Fibroblast of lung (primary cell): ENCODE measurements around the gene CHFR. TPM values are rescaled to one million over a fixed set of nuclear protein-coding genes. Genes with fewer than 3 reads are reported as not detected.

Experiments used
- DNase-seq, 2 donors: peaks; one replicate each; pipeline versions ENCODE4 v3.0.0 to v3.0.0-alpha.2; 2010; ENCODE audit warnings: low read depth in 2 of 2
- H2AFZ ChIP-seq: 2 replicates; pipeline ENCODE4 v1.5.1; 2012; ENCODE audit warnings: low read length, control low read depth, inconsistent platforms
- H3K27ac ChIP-seq: 2 replicates; pipeline ENCODE4 v1.5.1; 2011; ENCODE audit warnings: low read length, control low read depth; ENCODE audit not compliant: insufficient read depth
- H3K27me3 ChIP-seq: 2 replicates; pipeline ENCODE4 v1.5.1; 2011; ENCODE audit warnings: mild to moderate bottlenecking, low read length; ENCODE audit not compliant: control insufficient read depth, insufficient read depth
- H3K36me3 ChIP-seq: 2 replicates; pipeline ENCODE4 v1.5.1; 2011; ENCODE audit warnings: low read length; ENCODE audit not compliant: control insufficient read depth, insufficient read depth
- H3K4me1 ChIP-seq: 2 replicates; pipeline ENCODE4 v1.5.1; 2011; ENCODE audit warnings: low read length; ENCODE audit not compliant: control insufficient read depth, insufficient read depth; ENCODE audit errors: extremely low read depth
- H3K4me2 ChIP-seq: 2 replicates; pipeline ENCODE4 v1.5.1; 2011; ENCODE audit warnings: low read length, control low read depth; ENCODE audit not compliant: insufficient read depth; ENCODE audit errors: extremely low read depth
- H3K4me3 ChIP-seq, 4 experiments: fragments of 200-600 bp in 1 of 4; sonication (generic) in 1 of 4; replicated peaks in 1 of 4; 2 replicates each; pipeline ENCODE4 v1.5.1; 2011 to 2016; ENCODE audit warnings: low read length in 4 of 4, low read depth in 3 of 4, mild to moderate bottlenecking in 3 of 4, control low read depth in 2 of 4, inconsistent platforms in 1 of 4, mixed read lengths in 1 of 4; ENCODE audit not compliant: insufficient read depth in 1 of 4; ENCODE audit errors: control extremely low read depth in 1 of 4
- H3K79me2 ChIP-seq: 2 replicates; pipeline ENCODE4 v1.5.1; 2012; ENCODE audit warnings: mild to moderate bottlenecking, low read length, inconsistent platforms; ENCODE audit not compliant: control insufficient read depth, insufficient read depth
- H3K9ac ChIP-seq: 2 replicates; pipeline ENCODE4 v1.5.1; 2011; ENCODE audit warnings: mild to moderate bottlenecking, low read length, control low read depth; ENCODE audit not compliant: insufficient read depth
- H3K9me3 ChIP-seq: 2 replicates; pipeline ENCODE4 v1.5.1; 2012; ENCODE audit warnings: low read depth, low read length; ENCODE audit not compliant: control insufficient read depth, insufficient read depth
- H4K20me1 ChIP-seq: 2 replicates; pipeline ENCODE4 v1.5.1; 2011; ENCODE audit warnings: low read length; ENCODE audit not compliant: control insufficient read depth, insufficient read depth; ENCODE audit errors: extremely low read depth
- EZH2 ChIP-seq: IDR thresholded peaks from 2 replicates; pipeline ENCODE4 v1.5.1; 2012; ENCODE audit warnings: low read length, control low read depth, mild to moderate bottlenecking; ENCODE audit errors: missing control alignments
- polyA plus RNA-seq, 2 donors: library from polyadenylated mRNA; depleted of rRNA in 1 of 2; stranded (reverse) in 1 of 2; unstranded in 1 of 2; fragments of >200 nt; gene quantifications; 2 replicates each; pipeline ENCODE4 v1.2.1, GENCODE V29; 2011 to 2012; ENCODE audit warnings: missing spikeins in 1 of 2
- total RNA-seq: library from RNA; depleted of rRNA; stranded (reverse); fragments of >200 nt; gene quantifications from 2 replicates; pipeline ENCODE4 v1.2.1, GENCODE V29; 2014
- TF ChIP-seq, protein P1 (sequence below), 2 donors: IDR thresholded peaks in 1 of 2; conservative IDR thresholded peaks in 1 of 2; 1 replicate in 1 of 2; 2 replicates in 1 of 2; pipeline ENCODE4 v1.5.1; 2011 to 2012; ENCODE audit warnings: low read length in 2 of 2, control low read depth in 1 of 2, inconsistent platforms in 1 of 2, low read depth in 1 of 2, mild to moderate bottlenecking in 1 of 2

Gene CHFR
- total and polyA plus RNA-seq, 2 donors (not counting 1 experiment from before 2014, with no cell fraction given) = 24.3 to 28.2 TPM

DNA sequence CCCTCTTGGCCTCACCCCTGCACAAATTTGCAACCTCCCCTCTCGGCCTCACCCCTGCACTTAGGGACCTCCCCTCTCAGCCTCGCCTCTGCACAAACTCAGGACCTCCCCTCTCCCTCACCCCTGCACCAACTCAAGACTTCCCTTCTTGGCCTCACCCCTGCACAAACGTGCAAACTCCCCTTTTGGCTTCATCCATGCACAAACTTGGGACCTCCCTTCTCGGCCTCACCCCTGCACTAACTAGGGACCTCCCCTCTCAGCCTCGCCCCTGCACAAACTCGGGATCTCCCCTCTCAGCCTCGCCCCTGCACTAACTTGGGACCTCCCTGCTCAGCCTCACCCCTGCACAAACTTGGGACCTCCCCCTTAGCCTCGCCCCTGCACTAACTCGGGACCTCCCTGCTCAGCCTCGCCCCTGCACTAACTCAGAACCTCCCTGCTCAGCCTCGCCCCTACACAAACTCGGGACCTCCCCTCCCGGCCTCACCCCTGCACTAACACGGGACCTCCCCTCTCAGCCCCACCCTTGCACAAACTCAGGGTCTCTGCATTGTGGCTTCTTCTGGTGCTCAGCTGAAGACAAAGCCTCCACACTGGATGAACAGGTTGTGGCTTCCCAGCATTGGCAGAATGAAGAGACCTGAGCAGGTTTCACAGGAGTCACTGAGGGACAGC is 47.7 kb downstream of the CHFR start:
- no peaks in the 10 kb centered on the region for H3K79me2 ChIP-seq
- H2AFZ ChIP-seq = no peak overlapping the region
- peaks cover 30% of the 10 kb centered on the region for H3K36me3 ChIP-seq
- no peak overlapping the region for H3K4me2 ChIP-seq
- H3K4me3 ChIP-seq = no peak overlapping the region
- no peak for DNase-seq
- H3K27ac ChIP-seq = no peak overlapping the region
- H3K4me1 ChIP-seq = no peaks in the 10 kb centered on the region
- H3K9me3 ChIP-seq = no peaks in the 10 kb centered on the region
- TF ChIP-seq, protein P1, sequence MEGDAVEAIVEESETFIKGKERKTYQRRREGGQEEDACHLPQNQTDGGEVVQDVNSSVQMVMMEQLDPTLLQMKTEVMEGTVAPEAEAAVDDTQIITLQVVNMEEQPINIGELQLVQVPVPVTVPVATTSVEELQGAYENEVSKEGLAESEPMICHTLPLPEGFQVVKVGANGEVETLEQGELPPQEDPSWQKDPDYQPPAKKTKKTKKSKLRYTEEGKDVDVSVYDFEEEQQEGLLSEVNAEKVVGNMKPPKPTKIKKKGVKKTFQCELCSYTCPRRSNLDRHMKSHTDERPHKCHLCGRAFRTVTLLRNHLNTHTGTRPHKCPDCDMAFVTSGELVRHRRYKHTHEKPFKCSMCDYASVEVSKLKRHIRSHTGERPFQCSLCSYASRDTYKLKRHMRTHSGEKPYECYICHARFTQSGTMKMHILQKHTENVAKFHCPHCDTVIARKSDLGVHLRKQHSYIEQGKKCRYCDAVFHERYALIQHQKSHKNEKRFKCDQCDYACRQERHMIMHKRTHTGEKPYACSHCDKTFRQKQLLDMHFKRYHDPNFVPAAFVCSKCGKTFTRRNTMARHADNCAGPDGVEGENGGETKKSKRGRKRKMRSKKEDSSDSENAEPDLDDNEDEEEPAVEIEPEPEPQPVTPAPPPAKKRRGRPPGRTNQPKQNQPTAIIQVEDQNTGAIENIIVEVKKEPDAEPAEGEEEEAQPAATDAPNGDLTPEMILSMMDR (conservative IDR thresholded peaks at IDR 0.05 in 1 of 2, IDR thresholded peaks at IDR 0.05 in 1 of 2; ENCODE audit: low read depth in 1 of 2, low read length in 2 of 2) = no peak
- TF ChIP-seq EZH2 = no peak
- H3K27me3 ChIP-seq = no peaks in the 10 kb centered on the region
- no peaks in the 10 kb centered on the region for H4K20me1 ChIP-seq
- H3K9ac ChIP-seq = no peak overlapping the region

DNA sequence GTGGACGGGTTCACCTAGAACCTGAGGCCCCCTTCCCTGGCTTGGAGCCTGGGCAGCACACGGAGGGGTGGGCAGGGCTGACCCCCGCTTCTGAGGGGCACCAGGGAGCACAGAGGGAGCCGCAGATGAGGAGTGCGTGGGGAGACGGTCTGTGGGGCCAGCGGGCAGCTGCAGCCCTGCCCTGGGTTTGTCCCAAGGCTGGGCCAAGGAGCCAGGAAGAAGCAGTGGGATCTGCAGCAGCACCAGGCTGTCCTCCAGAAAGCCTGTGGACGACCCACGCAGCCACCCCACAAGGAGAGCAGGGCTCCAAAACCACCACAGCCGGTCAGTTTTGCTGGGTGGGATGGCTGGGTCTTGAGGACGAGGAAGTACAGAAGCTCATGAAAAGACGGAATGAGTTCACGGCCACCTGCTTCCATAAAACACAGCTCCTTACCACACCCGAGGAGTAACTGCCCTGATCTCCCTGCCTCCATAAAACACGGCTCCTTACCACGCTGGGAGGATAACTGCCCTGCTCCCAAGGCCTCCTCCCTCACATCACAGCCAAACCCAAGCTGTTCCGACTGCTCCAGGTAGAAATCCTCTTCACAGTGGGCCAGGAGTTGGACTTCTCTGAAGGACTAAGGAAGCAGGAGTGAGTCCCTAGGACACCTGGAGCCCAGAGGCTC is 48.9 kb downstream of the CHFR start:
- DNase-seq = no peak
- Histone ChIP-seq H3K27me3 (no peaks in the 10 kb centered on the region), H3K9me3 (no peaks in the 10 kb centered on the region), H2AFZ (no peak overlapping the region), H3K4me1 (no peaks in the 10 kb centered on the region), H3K9ac (no peak overlapping the region), H4K20me1 (no peaks in the 10 kb centered on the region), H3K4me3 (no peak overlapping the region), H3K27ac (no peak overlapping the region), H3K4me2 (no peak overlapping the region), H3K36me3 (peaks cover 29% of the 10 kb centered on the region), H3K79me2 (no peaks in the 10 kb centered on the region)
- TF ChIP-seq, protein P1 (conservative IDR thresholded peaks at IDR 0.05 in 1 of 2, IDR thresholded peaks at IDR 0.05 in 1 of 2; ENCODE audit: low read depth in 1 of 2, low read length in 2 of 2) = no peak
- no peak for TF ChIP-seq EZH2

DNA sequence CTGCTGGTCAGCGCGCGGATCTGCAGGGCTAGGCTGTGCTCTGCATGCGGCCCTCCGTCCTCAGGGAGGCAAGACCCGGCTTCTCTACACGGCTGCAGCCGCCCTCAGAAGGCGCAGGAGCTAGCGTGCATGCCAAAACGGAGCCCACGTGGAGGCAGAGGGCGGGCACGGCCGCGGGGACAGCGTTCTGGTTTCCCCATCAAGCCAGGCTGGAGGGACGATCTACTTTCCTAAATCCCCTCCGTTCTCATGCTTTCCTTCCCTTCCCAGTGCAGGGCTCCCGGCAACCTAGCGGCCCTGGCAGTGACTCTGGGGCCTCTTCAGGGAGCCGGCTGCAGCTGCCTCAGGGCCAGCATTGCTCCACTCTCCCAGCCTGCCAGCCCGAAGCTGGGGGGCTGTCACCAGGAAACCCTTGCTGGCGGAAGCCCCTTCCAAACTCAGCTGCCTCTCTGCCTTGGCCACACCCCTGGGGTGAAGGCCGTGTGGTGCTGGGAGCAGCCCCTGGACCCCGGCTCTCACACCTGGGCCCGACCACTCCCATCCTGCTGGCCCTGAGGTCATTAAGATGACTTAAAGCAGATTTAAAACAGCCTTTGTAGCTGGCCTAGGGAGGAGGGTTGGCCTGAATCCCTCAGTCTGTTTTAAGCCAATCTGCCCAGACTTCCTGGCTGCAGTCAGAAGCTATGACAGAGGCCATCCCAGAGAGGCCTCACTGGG is 49.6 kb downstream of the CHFR start:
- TF ChIP-seq, protein P1 (conservative IDR thresholded peaks at IDR 0.05 in 1 of 2, IDR thresholded peaks at IDR 0.05 in 1 of 2; ENCODE audit: low read depth in 1 of 2, low read length in 2 of 2) = no peak
- no peak for TF ChIP-seq EZH2
- no peaks in the 10 kb centered on the region for H3K9me3 ChIP-seq
- no peak overlapping the region for H3K27ac ChIP-seq
- peaks cover 25% of the 10 kb centered on the region for H3K36me3 ChIP-seq
- no peaks in the 10 kb centered on the region for H3K27me3 ChIP-seq
- no peaks in the 10 kb centered on the region for H3K79me2 ChIP-seq
- H4K20me1 ChIP-seq = no peaks in the 10 kb centered on the region
- H3K4me3 ChIP-seq = no peak overlapping the region
- DNase-seq = peak in 1 of 2 donors; percentile 28
- H3K4me1 ChIP-seq = no peaks in the 10 kb centered on the region
- H2AFZ ChIP-seq = no peak overlapping the region
- H3K9ac ChIP-seq = no peak overlapping the region
- no peak overlapping the region for H3K4me2 ChIP-seq
